ENCODE measurements around the gene TRMT1. TPM values are rescaled to one million over a fixed set of nuclear protein-coding genes. Genes with fewer than 3 reads are reported as not detected.

Gene TRMT1
- polyA plus RNA-seq, 3 donors: 14.5 to 94.7 (median 14.5) TPM

GRCh38 chr19:13134626-13135025 is 18.1 kb upstream of the TRMT1 start:
- no CpG with 5 or more reads among the region's 3 CpGs for WGBS (ENCODE audit: insufficient coverage)
- Histone ChIP-seq H2AFZ (ENCODE audit: insufficient read depth, low read depth, low read length, poor library complexity, severe bottlenecking) (no peak overlapping the region), H4K20me1 (ENCODE audit: insufficient read depth, low read length) (peaks cover 64% of the 10 kb centered on the region), H3K4me1 (ENCODE audit: control insufficient read depth in 1 of 2, insufficient read depth in 2 of 2, low read length in 2 of 2) (no peaks in the 10 kb centered on the region), H3K36me3 (replicated peaks in 1 of 2; ENCODE audit: control insufficient read depth in 1 of 2, insufficient read depth in 2 of 2, low read length in 2 of 2) (peaks cover 42 to 59% of the 10 kb centered on the region in 2 donors), H3K4me2 (replicated peaks; ENCODE audit: extremely low read depth, low read length, poor library complexity, severe bottlenecking) (no peak overlapping the region), H3K9ac (ENCODE audit: insufficient read depth, low read length, poor library complexity, severe bottlenecking) (no peak overlapping the region), H3K79me2 (ENCODE audit: insufficient read depth, low read length) (peaks cover 49% of the 10 kb centered on the region), H3K9me3 (replicated peaks in 1 of 2; ENCODE audit: control insufficient read depth in 1 of 2, insufficient read depth in 1 of 2, low read length in 2 of 2) (no peaks in the 10 kb centered on the region), H3K27me3 (ENCODE audit: control insufficient read depth in 2 of 2, insufficient read depth in 2 of 2, low read length in 2 of 2) (no peaks in the 10 kb centered on the region), H3K4me3 (replicated peaks in 1 of 3; ENCODE audit: low read depth in 2 of 3, low read length in 3 of 3) (no peak overlapping the region), H3K27ac (ENCODE audit: low read depth in 1 of 2, low read length in 2 of 2) (no peak overlapping the region)
- Mint-ChIP-seq H3K9me3 (peaks cover 0 to 2% (median 0%) of the 10 kb centered on the region in 7 donors), H3K4me3 (no peak overlapping the region), H3K27me3 (ENCODE audit: low read depth in 3 of 3) (no peaks in the 10 kb centered on the region), H3K4me1 (peaks cover 16% of the 10 kb centered on the region), H3K27ac (peak overlapping the region in 2 of 7 donors; percentile 42 to 46), H3K36me3 (peaks cover 35 to 65% of the 10 kb centered on the region in 2 donors)
- no peak for TF ChIP-seq CTCF (IDR thresholded peaks at IDR 0.05)
- intact Hi-C loops (cut with micrococcal nuclease): no loop called here
- DNase-seq: no peak

GRCh38 chr19:13133241-13133870 is 16.8 kb upstream of the TRMT1 start:
- Mint-ChIP-seq H3K9me3 (peaks cover 0 to 2% (median 0%) of the 10 kb centered on the region in 7 donors), H3K36me3 (peaks cover 30 to 59% of the 10 kb centered on the region in 2 donors), H3K4me1 (peaks cover 15% of the 10 kb centered on the region), H3K4me3 (no peak overlapping the region), H3K27me3 (ENCODE audit: low read depth in 3 of 3) (no peaks in the 10 kb centered on the region), H3K27ac (peak overlapping the region in 1 of 7 donors; percentile 17)
- H2AFZ ChIP-seq (ENCODE audit: insufficient read depth, low read depth, low read length, poor library complexity, severe bottlenecking): no peak overlapping the region
- no peaks in the 10 kb centered on the region for H3K27me3 ChIP-seq (ENCODE audit: control insufficient read depth in 2 of 2, insufficient read depth in 2 of 2, low read length in 2 of 2)
- H3K9ac ChIP-seq (ENCODE audit: insufficient read depth, low read length, poor library complexity, severe bottlenecking): no peak overlapping the region
- peaks cover 36 to 53% of the 10 kb centered on the region in 2 donors for H3K36me3 ChIP-seq (replicated peaks in 1 of 2; ENCODE audit: control insufficient read depth in 1 of 2, insufficient read depth in 2 of 2, low read length in 2 of 2)
- no peak overlapping the region for H3K4me3 ChIP-seq (replicated peaks in 1 of 3; ENCODE audit: low read depth in 2 of 3, low read length in 3 of 3)
- TF ChIP-seq CTCF (IDR thresholded peaks at IDR 0.05): no peak
- 91% methylated on average over 4 of the region's 12 CpGs for WGBS (ENCODE audit: insufficient coverage)
- no peak for DNase-seq
- H3K9me3 ChIP-seq (replicated peaks in 1 of 2; ENCODE audit: control insufficient read depth in 1 of 2, insufficient read depth in 1 of 2, low read length in 2 of 2): no peaks in the 10 kb centered on the region
- H3K27ac ChIP-seq (ENCODE audit: low read depth in 1 of 2, low read length in 2 of 2): peak overlapping the region in 1 of 2 donors; percentile 45
- no peak overlapping the region for H3K4me2 ChIP-seq (replicated peaks; ENCODE audit: extremely low read depth, low read length, poor library complexity, severe bottlenecking)
- no peaks in the 10 kb centered on the region for H3K4me1 ChIP-seq (ENCODE audit: control insufficient read depth in 1 of 2, insufficient read depth in 2 of 2, low read length in 2 of 2)
- peaks cover 65% of the 10 kb centered on the region for H4K20me1 ChIP-seq (ENCODE audit: insufficient read depth, low read length)
- intact Hi-C loops (cut with micrococcal nuclease): no loop called here
- peaks cover 61% of the 10 kb centered on the region for H3K79me2 ChIP-seq (ENCODE audit: insufficient read depth, low read length)

Data from CD14-positive monocyte (primary cell).